NCI-H146 treated with DMSO at 0.1 percent for 48 hours (cell line): Measurements from ENCODE around the gene RHOC.
A peak's percentile ranks its signal among the peaks of the same experiment; 100 is the strongest.

ENCODE experiments used
- DNase-seq: peaks from one replicate; lab custom pipeline; 2025; ENCODE audit not compliant: unreplicated experiment; lab: John Stamatoyannopoulos, UW

RHOC gene

DNA sequence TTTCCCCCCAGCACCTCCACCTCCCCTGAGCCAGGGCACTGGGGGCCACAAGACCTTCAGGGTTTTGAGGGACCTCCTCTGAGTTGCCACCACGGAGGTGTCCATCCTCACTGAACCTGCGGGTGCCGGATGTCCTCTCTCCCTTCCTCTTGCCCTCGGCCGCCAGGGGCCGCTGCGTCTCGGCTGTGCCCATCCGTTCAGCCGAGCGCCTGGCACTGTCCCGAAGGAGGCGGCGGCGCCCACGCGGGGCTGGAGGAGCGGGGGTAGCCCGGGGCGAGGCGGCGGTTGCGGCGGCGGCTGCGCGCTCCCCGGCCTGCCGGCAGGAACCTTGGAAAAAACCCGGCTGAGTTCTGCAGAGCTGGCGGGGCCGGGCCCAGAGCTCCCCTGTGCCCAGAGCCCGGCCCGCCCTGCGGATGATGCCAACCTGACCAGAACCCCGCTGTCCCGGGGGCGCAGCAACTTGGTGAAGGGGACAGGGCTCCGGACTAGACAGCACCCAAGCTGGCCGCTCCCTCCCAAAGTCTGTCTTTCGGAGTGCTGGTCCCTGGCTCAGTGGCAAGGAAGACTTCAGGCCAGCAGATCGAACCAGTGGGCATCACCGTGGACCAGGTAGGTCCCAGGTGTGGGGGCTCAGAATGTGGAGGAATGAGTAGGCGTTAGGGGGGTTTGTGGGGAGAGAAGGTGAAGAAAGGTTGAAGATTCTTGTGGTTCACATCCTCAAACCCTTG lies 11.9 kb upstream of the RHOC start:
- DNase-seq, result peak; percentile 28

DNA sequence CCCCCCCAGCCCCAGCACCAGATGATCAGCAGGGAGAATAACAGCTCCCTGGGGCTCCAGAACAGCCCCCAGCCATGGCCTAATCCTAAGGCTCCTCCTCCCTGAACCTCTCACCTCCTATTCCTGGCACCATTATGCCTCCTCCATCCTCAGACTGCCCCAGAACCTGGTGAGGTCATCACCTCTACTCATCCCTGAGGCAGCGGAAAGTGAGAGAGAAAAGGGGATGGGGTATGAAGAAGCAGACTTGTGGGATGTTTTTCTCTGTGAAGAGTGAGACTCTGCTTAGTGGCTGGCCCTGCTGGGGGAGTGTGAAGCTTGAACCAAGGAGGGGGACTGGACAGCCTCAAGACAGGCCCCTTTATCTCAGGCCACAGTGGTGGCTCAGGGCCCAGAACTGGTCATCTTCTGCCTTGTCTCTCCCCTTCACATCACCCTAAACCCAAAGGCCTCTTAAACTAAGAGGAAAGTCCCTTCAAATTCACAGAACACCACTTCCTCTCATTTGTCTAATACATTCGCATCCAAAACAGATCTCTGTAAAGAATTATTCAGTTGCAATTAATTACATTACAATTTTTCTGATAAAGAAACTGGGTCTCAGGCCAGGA lies 10.4 kb upstream of the RHOC start:
- no peak for DNase-seq

DNA sequence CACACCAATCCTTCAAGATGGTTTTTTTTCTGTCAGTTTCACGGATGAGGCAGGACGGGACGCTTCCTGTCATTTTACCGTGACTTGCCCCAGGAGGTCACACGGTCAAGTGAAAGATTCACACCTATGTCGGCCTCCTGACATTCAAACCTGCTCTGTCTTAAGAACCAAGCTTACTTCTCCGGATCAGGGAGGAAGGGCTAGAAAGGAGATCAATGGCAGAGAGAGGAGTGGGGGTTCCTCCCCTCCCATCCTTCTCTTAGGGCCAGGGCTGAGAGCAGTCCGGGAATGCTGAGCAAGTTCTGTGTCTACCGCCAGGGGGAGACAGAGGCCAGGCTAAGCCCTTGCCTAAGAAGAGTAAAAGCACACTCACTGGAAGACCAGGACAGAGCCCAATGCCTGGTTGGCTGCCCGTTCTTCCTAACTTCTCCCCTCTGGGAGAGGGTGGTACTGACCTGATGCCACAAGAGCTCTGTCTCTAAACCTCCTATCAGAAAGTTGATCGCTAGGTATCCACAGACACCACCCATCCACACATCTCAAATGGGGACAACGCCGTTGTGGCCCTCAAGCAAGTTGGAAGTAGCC lies 9.3 kb upstream of the RHOC start:
- DNase-seq, result peak; percentile 59

DNA sequence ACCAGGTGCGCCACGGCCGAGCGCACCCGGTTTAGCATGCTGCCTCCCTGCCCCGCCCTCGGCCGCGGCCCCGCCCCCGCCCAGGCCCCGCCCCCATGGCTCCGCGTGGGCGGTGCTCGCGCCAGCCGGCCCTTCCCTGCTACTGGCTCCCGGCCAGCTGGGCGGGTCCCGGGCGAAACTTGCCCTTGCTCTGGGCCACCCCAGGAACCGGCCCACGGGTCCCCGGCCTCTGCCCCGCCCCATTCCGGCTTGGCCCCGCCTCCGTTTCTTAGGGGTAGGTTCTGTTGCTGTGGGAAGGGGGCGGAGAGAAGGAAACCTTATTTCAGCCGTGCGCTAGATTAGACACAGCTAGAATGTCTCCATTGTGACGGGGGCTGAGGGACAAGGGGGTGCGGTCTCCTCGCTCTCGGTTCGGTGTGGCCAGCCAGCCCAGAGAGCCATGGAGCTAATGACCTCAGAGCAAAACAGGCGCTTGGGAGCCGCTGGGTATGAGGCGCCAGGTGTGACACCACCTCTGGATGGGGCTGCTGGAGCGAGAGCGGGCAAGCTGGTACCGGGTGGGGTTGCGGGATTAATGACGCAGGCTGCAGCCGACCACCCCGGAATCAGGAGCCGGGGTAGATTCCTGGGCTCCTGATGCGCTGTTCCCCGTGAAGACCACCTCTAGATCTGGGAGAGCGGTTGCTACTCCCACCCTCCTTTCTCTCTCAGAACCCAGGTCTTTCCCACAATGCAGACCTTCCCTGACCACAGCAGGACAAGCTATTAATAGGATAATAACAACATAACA lies 8.5 kb upstream of the RHOC start, which contains the start of gene PPM1J:
TSS of gene PPM1J (minus strand) at position 69 of the 790 bp plus-strand sequence. CDS start at position 38, 31 bp downstream.
- peak; percentile 80 for DNase-seq

GRCh38 chr1:112714313-112715263 lies 7.7 kb upstream of the RHOC start:
- no peak for DNase-seq

GRCh38 chr1:112713466-112714312 lies 6.8 kb upstream of the RHOC start:
- no peak for DNase-seq

DNA sequence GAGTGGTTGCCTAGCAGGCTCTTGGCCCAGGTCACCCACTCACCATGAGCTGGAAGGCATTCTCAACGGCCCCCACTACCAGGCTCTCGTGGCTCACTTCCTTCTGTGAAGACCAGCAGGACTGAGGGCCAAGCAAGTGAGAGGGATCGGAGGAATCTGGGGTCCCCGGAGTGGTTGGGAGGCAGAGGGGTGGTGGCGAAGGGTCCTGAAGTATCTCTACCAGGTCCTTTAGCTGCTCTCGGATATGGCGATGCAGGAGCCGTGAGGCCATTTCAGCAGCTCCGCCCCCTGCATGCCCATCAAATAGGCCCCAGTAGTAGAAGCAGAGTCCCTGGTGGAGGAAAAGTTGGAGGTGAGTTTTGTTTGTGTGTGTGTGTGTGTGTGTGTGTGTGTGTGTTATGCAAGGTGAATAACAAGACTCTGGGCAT lies 5.8 kb upstream of the RHOC start:
- DNase-seq, result no peak

- DNase-seq, result no peak
These were observed 5.3 kb upstream of the RHOC start for GRCh38 chr1:112712191-112712590.

DNA sequence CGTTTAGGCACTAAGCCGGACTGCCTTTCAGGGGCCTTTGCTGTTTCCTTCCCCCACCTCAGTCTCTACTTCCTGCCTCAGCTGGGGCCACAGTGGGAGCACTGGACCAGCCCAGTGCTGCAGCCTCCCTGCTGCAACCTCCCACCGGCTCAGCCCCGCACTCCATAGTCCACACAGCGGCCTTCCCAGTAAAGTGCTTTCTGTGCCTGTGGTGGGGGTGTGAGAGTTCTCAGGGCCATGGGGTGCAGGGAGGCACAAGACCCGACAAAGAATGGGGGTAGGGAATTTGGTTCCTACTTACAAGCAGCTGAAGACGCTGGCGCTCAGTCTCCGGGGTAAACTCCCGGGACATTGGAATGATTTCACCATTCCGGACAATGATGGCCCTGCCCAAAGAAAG lies 4.7 kb upstream of the RHOC start:
- no peak for DNase-seq

DNA sequence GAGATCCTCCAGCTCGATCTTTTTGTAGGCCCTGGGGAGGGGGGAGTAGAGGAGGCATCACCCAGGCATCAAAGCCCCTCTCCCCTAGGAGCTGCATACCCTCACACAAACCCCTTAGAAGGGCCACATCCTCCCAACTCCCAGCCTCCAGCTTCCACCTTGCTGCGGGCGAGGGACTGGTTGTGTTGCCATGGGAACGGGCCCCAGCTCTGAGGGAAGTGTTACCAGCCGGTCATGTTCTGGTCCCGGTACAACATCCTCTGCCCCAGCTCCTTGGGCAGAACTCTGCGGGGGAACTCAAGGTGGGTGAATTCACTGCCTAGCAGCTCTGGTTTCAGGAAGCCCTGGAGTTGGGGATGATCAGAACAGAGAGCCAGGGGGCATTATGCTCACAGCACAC lies 4.1 kb upstream of the RHOC start:
- no peak for DNase-seq

GRCh38 chr1:112710586-112710985 lies 3.7 kb upstream of the RHOC start:
- no peak for DNase-seq

DNA sequence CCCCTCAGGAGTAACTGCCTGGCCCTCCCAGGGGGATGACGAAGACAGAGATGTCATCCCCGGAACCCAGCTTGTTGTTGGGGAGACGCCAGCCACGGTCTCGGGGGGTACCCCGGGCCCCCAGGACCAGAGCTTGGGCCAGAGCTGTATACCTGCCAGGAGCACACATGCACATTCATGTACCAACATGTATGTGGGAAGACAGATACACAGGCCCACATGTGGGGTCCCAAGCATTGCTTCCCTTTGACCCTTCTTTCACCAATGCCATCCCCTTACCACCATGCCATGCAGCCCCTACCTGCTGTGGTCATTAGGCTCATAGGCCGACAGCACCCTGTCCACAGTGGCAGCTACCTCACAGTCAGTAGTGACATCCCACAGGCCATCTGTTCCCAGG lies 3.2 kb upstream of the RHOC start:
- no peak for DNase-seq

DNA sequence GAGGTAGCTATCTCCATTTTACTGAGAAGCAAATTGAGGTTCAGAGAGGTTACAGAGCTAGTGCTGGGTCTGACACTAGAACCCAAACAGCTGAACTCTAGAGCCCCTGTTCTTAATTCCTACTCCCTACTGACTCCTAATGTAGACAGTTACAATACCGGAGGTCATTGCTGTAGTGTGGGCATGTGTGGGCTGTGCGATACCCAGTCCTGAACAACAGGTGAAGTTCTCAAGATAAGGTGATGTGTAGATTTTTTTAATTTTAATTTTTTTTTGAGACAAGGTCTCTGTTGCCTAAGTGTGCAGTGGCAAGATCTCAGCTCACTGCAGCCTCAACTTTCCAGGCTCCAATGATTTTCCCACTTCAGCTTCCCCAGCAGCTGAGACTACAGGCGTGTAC lies 1.6 kb upstream of the RHOC start:
- no peak for DNase-seq

DNA sequence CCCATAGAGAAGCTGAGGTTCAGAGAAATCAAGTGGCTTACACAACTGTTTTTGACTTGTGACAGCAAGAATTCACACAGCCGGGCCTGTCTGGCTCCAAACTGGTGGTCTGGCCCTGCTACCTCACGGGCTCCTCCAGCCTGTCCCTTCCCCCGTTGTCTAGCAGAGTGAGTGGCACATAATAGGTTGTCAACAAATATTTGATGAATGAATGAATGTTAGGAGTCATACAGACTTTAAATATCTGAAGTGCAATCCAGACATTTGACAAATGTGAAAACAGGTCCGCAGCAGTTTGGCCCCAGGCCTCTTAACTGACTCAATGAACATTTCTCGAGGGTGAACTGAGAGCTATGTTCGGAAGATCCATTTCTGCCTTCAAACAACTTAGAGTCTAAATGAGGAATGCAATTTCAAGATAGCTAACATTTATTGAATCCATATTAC lies 1.1 kb upstream of the RHOC start:
- no peak for DNase-seq

GRCh38 chr1:112707221-112708001 lies 484 bp upstream of the RHOC start:
- peak; percentile 54 for DNase-seq

- peak; percentile 60 for DNase-seq
These were observed 1.8 kb downstream of the RHOC start for GRCh38 chr1:112704934-112705627.

DNA sequence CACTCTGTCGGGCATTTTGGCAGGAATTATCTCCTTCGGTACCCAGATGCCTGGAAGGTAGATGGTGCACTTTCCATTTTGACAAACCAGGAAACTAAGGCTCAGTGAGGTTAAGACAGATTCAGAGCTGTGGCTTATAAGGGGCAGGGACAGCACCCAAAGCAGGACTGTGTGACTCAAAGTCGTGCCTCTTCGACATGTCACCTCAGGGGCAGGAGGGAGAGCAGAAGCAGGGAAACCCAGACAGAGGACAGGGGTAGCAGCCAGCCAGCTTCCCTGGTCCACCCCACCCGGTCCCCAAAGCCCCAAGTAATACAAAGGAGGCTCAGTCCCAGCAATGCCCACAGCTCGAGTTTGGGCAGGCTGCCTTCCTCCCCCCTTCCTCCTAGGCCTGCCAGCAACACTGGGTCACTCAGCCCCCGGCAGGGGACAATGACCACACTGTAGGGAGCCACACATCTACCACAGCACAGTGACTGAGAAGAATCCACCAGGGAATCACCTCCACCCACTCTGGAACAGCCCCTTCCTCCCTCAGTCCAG lies 2.5 kb downstream of the RHOC start:
- DNase-seq, result no peak

- no peak for DNase-seq
These were observed 3.2 kb downstream of the RHOC start for GRCh38 chr1:112703706-112704105.
